MG63 (cell line): ENCODE data around the gene FGF12. TPM values are rescaled to one million over a fixed set of nuclear protein-coding genes. Genes with fewer than 3 reads are reported as not detected.
"Not testable (repeated sequence)": the region's sequence is repeated elsewhere in the genome, so short reads cannot be mapped to it uniquely, and the experiment has no call there.

Source experiments
- DNase-seq: peaks from one replicate; pipeline ENCODE4 v3.0.0-alpha.2; 2020
- H3K27me3 ChIP-seq: fragments of 250-450 bp; sonication (Bioruptor Pico); 2 replicates; pipeline ENCODE4 v1.5.1; 2020; ENCODE audit warnings: mild to moderate bottlenecking, moderate library complexity
- H3K36me3 ChIP-seq: fragments of 250-450 bp; sonication (Bioruptor Pico); 2 replicates; pipeline ENCODE4 v1.5.1; 2020; ENCODE audit warnings: mild to moderate bottlenecking, moderate library complexity
- H3K4me3 ChIP-seq: fragments of 250-450 bp; sonication (Bioruptor Pico); 2 replicates; pipeline ENCODE4 v1.5.1; 2020; ENCODE audit warnings: mild to moderate bottlenecking, moderate library complexity
- H3K9me3 ChIP-seq: fragments of 250-450 bp; sonication (Bioruptor Pico); 2 replicates; pipeline ENCODE4 v1.5.1; 2020; ENCODE audit warnings: mild to moderate bottlenecking, moderate library complexity
- total RNA-seq: library from RNA; depleted of rRNA; stranded (reverse); fragments of >200 nt; shearing (Covaris generic); gene quantifications from 2 replicates; pipeline ENCODE4 v1.2.3, GENCODE V29; 2014; ENCODE audit warnings: low replicate concordance; rRNA removed

FGF12 gene
- 0.03 and 0.35 TPM in 2 replicates for total RNA-seq

DNA sequence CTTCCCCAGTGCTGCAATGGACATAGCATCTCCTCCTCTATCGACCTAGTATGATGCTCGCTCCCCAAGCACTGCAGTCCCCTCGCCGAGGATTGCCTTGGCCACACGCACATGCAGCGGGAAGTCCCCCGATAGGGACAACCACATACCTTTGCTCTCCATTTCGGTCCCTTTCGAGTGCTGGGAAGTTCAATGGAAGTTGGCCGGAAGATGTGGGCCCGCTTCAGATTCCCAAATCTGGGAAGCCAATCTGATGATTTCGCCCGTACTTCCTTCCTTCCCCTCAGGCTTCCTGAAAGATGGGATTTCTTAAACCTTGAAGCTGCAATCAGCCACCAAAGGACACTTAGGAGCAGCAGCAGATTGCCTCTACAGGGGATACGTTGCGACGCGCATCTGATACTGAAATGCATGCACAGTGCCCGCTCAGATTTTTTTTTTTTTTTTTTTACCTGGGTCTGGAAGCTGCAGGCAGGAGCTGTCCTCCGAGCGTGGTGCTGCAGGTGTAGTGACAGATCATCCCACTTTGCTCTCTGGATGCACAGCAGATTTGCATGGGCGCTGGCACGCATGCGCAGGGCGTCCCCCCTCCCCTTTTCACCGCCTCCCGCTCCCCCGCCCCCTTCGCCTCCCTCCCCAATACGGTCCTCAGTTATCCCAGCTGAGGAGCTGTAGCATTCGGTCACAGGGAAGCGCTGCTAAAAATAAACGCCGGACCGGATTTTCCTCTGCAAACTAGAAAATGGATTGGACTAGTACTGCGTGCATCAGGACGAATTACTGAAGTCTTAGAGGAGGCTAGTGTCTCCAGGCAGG, at the start of gene FGF12:
FGF12 (minus strand) TSS at position 510 of the 816 bp plus-strand sequence.
- Histone ChIP-seq H3K36me3 (no peaks in the 10 kb centered on the region), H3K9me3 (no peaks in the 10 kb centered on the region), H3K4me3 (peak within 1 kb of the TSS; percentile 15), H3K27me3 (peaks cover 34% of the 10 kb centered on the region)
- peak; percentile 54 for DNase-seq

DNA sequence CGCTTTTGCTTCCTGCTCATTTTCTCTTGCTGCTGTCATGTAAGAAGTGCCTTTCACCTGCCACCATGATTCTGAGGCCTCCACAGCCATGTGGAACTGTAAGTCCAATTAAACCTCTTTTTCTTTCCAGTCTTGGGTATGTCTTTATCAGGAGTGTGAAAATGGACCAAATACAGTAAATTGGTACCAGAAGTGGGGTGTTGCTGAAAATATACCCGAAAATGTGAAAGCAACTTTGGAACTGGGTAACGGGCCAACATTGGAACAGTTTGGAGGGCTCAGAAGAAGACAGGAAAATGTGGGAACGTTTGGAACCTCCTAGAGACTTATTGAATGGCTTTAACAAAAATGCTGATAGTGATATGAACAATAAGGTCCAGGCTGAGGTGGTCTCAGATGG, 47.0 kb upstream of the FGF12 start:
- Histone ChIP-seq H3K9me3 (peaks cover 10% of the 10 kb centered on the region), H3K27me3 (peaks cover 18% of the 10 kb centered on the region)
- H3K4me3 ChIP-seq, H3K36me3 ChIP-seq, DNase-seq: not testable (repeated sequence)

DNA sequence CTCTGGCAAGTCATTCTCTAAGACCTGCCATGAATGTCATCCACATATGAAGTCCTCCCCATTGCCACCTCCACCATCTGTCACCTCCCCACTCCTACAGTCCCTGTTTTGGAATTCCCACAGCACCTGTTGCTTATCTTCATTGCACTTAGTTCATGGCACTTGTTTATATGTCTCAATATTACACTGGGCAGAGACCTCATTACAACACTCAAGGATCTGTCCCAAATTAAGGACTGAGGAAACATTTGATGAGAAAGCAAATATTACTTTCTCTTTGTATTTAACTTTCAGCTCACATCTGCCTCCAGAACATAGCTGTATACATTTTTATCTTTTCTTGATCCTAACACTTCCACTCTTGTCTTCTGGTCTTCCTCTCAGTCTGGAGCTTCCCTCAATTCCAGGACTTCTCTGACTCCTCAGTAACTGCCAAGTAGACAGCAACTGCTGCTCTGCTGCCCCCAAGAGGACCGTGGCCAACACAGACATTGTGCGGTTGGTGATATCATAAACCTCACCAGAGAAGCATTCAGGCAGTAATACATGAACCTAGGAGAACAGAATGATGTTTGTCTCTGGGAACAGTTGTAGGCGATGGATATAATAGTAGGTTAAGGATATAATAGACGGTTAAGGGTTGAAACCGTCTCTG, 45.0 kb upstream of the FGF12 start:
- Histone ChIP-seq H3K36me3 (no peaks in the 10 kb centered on the region), H3K27me3 (peaks cover 24% of the 10 kb centered on the region), H3K9me3 (peaks cover 10% of the 10 kb centered on the region), H3K4me3 (no peak overlapping the region)
- peak; percentile 54 for DNase-seq

DNA sequence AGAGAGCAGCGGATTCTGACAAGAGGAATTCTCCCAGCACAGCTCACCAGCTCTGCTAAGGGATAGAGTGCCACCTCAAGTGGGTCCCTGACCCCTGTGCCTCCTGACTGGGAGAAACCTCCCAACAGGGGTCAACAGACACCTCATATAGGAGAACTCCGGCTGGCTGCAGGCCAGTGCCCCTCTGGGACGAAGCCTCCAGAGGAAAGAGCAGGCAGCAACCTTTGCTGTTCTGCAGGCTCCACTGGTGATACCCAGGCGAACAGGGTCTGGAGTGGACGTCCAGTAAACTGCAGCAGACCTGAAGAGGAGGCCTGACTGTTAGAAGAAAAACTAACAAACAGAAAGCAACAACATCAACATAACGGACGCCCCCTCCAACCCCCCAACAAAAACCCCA, 31.3 kb upstream of the FGF12 start:
- no peak for DNase-seq
- Histone ChIP-seq H3K4me3 (no peak overlapping the region), H3K27me3 (peaks cover 15% of the 10 kb centered on the region), H3K9me3 (no peaks in the 10 kb centered on the region), H3K36me3 (no peaks in the 10 kb centered on the region)

DNA sequence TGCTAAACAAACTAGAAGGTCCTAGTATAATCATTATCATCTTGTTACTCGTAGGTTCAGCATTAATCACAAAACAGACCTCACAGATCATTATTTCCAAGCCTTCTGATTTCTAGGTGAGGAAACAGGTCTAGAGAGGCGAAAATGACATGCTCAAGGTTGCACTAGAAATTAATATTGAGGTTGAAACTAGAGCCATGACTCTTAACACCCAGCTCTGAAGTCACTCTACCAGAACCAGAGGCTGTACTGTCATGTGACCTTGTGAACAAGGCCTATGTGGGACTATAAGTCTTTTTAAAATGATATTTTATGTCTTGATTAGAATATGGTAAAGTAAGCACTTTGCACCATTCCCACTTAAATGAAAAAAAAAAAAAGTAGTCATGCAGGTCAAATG, 23.8 kb upstream of the FGF12 start:
- DNase-seq = no peak
- Histone ChIP-seq H3K9me3 (no peaks in the 10 kb centered on the region), H3K4me3 (no peak overlapping the region), H3K27me3 (peaks cover 6% of the 10 kb centered on the region), H3K36me3 (no peaks in the 10 kb centered on the region)

DNA sequence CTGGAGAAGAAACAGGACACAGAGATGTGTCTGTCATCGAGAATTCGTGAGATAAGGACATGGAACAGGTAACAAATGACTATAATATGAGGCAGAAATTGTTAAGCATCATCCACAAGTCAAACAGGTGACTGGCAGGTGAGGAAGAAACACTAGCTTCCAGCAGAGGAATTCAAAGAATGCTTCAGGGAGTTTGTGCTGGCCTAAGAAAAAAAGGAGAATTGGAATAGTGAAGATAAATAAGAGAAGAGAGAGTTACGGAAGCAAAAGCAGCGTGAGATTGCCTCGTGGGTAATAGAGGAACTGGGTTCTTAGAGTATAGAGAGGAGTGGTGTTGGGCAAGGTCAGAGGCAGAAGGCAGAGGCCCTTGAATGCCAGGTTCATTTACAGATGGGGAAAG, 22.9 kb upstream of the FGF12 start:
- Histone ChIP-seq H3K9me3 (no peaks in the 10 kb centered on the region), H3K36me3 (no peaks in the 10 kb centered on the region), H3K27me3 (peaks cover 4% of the 10 kb centered on the region), H3K4me3 (no peak overlapping the region)
- DNase-seq = no peak

DNA sequence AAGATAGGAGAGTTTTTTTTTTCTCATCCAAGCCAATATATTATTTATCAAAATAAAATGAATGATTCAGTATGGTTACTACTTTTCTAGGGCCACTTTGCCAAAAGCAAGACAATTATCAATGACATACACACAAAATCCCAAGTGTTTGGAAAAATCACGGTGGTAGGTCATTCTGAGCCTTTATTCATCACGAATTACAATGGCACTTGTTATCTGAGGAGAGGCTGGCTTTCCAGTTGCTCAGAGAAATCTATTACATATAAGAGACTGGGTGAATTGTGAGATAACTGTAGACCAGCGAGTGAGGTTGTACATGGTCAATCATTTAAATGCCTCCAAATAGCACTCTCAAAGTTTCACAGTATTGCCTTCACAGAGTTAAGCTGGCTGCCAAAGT, 20.4 kb upstream of the FGF12 start:
- Histone ChIP-seq H3K4me3 (no peak overlapping the region), H3K9me3 (no peaks in the 10 kb centered on the region), H3K27me3 (peaks cover 4% of the 10 kb centered on the region), H3K36me3 (no peaks in the 10 kb centered on the region)
- DNase-seq = no peak

DNA sequence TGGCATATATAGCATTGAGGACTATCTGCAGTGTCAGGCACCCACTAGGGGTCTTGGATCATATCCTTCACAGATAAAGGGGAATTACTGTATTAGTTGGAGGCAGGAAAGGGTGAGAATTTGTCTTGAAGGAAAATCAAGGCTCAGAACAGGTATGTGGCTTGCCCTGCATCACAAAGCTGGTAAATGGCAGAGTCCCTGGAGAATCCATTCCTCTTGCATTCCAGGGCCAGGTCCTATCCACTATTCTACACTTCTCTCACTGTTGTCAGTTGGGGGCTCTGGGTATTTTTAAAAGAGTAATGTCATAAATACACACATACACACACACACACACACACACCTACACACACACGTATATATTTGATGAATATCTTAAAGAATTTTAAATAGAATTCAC, 19.8 kb upstream of the FGF12 start:
- peaks cover 4% of the 10 kb centered on the region for H3K27me3 ChIP-seq
- DNase-seq = no peak
- H3K9me3 ChIP-seq = no peaks in the 10 kb centered on the region
- H3K36me3 ChIP-seq = no peaks in the 10 kb centered on the region
- H3K4me3 ChIP-seq = no peak overlapping the region

DNA sequence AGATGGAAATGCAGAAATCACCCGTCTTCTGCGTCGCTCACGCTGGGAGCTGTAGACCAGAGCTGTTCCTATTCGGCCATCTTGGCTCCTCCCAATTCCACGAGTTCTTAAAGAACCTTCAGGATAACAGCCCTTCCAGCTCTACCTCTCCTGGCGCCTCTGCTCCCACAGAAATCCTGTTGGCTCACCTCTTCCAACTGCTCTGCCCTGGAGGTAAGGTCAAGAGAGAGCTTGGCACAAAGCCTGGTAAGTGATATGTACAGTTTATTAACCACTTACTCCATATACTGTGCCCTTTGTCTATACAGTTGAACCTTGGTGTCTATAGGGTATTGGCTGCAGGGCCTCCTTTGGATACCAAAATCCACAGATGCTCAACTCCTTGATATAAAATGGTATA, 17.8 kb upstream of the FGF12 start:
- Histone ChIP-seq H3K4me3 (no peak overlapping the region), H3K27me3 (no peaks in the 10 kb centered on the region; the same call in 1 of the 2 replicates), H3K9me3 (no peaks in the 10 kb centered on the region), H3K36me3 (no peaks in the 10 kb centered on the region)
- DNase-seq = no peak

DNA sequence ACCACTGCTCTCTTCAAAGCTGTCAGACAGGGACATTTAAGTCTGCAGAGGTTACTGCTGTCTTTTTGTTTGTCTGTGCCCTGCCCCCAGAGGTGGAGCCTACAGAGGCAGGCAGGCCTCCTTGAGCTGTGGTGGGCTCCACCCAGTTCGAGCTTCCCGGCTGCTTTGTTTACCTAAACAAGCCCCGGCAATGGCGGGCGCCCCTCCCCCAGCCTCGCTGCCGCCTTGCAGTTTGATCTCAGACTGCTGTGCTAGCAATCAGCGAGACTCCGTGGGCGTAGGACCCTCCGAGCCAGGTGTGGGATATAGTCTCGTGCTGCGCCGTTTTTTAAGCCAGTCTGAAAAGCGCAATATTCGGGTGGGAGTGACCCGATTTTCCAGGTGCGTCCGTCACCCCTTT, 17.3 kb upstream of the FGF12 start:
- not testable (repeated sequence) for H3K9me3 ChIP-seq, DNase-seq, H3K27me3 ChIP-seq, H3K4me3 ChIP-seq, H3K36me3 ChIP-seq

DNA sequence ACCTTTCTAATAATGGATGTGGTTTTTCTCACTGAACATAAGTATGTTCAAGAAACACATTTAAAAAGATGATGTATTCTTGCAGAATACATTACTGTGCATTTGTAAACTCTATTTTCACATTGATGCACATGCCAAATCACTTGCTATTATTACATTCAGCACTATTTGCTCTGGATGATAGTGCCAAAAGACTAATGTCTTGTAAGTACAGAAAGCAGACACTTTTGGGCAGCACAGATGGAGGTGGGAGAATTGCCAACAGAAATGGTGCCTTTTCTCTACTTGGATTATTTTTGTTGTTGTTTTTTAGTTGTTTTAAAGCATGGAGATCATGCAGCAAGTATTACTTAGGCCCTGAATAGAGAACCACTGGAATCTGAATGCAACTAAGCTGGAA, 10.2 kb upstream of the FGF12 start:
- Histone ChIP-seq H3K4me3 (no peak overlapping the region), H3K36me3 (no peaks in the 10 kb centered on the region), H3K27me3 (peaks cover 12% of the 10 kb centered on the region), H3K9me3 (no peaks in the 10 kb centered on the region)
- DNase-seq = no peak

DNA sequence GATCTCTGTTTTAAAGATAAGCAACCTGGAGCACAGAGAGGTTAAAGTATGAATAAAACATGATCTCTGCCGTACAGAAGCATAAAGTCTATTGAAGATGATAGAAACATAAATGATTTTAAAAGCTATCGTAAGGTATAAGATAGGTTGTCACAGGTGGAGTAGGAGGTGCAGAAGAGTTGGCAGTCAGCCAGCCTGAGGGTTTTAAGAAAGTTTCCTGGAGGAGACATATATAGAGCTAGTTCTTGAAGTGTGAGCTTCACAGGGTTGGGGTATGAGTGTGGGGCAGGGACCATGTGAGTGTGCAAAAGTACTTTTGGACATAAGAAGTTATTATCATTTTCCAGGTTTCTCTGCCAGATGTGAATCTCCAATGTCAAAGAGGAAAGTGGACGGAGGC, 3.9 kb upstream of the FGF12 start:
- Histone ChIP-seq H3K4me3 (no peak overlapping the region), H3K9me3 (no peaks in the 10 kb centered on the region), H3K36me3 (no peaks in the 10 kb centered on the region), H3K27me3 (peaks cover 27% of the 10 kb centered on the region)
- no peak for DNase-seq

DNA sequence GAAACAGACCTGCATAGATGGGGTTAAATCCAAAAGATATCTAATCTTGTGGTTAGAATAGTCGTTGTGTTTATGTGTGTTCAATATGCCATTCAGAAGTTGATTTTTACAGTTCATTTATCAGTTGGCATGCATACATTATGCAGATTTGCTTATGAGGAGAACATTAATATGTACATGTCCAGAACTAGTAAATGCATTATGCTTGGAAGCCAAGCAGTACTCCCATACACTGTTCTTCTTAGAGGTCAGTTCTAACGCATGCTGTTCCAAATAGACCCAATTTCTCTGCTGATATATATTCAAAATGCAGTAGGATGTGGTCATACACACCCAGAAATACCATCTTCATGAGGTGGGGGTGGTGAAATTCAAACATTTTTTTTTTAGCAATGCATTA, 956 bp downstream of the FGF12 start:
- H3K27me3 ChIP-seq = peaks cover 34% of the 10 kb centered on the region
- no peaks in the 10 kb centered on the region for H3K36me3 ChIP-seq
- no peak for DNase-seq
- H3K4me3 ChIP-seq = no peak overlapping the region
- H3K9me3 ChIP-seq = no peaks in the 10 kb centered on the region

DNA sequence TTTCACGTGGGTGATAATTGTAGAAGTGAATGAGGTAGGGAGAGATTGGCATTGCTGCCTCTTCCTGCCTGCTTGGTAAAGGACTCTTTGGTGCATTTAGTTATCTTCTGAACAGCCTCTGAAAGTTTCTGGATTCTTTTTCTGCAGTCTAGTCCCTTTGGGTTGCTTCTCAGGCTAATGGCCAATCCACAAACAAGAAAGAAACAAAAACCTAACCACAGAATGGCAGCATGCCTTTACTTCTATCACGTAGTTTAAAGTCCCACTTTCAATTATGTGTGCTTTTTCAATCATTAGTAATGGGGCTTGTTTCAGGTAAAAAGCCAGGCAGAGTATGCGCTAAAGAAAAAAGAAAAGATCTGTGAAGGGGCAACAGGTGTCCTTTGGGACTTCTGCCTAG, 7.4 kb downstream of the FGF12 start:
- no peak for DNase-seq
- peaks cover 3% of the 10 kb centered on the region; the same call in 1 of the 2 replicates for H3K27me3 ChIP-seq
- H3K4me3 ChIP-seq = no peak overlapping the region
- no peaks in the 10 kb centered on the region for H3K36me3 ChIP-seq
- H3K9me3 ChIP-seq = no peaks in the 10 kb centered on the region

DNA sequence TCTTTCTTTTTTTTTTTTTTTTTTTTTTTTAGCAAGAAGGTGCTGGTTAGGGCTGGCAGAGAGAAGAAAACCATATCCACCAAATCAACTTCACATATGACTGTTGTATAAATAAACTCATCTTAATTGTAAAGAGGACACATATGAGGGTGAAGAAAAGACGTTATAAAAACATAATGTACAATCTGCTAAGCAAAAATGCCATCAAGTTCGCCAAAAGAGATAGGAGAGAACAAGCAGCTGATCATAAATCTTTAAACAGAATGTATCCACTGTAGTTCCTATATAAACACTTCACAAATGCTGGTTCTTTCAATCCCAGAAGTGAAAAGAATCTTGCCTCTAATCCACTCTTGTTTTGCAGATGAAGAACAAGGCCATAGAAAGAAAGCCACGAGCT, 9.2 kb downstream of the FGF12 start:
- Histone ChIP-seq H3K36me3 (no peaks in the 10 kb centered on the region), H3K4me3 (no peak overlapping the region), H3K27me3 (peaks cover 3% of the 10 kb centered on the region; the same call in 1 of the 2 replicates), H3K9me3 (no peaks in the 10 kb centered on the region)
- no peak for DNase-seq

DNA sequence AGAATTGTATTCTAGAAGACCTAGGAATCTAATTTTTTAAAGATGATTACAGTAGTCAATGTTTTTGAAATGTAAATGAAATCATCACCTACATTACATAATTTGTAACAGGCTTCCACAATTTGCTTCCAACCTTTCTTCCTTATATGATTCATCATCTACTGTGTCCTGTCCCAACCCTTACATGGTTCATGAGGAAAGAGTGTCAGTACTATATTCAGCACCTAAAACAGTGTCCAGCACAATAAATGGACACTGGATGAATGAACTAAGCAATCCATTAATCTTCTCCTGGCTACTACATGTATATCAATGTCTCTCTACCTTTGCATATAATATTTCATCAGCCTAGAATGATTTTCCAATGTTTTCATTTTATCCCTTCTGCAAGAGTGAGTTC, 12.2 kb downstream of the FGF12 start:
- Histone ChIP-seq H3K9me3 (no peaks in the 10 kb centered on the region), H3K36me3 (no peaks in the 10 kb centered on the region), H3K27me3 (peaks cover 5% of the 10 kb centered on the region; the same call in 1 of the 2 replicates), H3K4me3 (no peak overlapping the region)
- no peak for DNase-seq

DNA sequence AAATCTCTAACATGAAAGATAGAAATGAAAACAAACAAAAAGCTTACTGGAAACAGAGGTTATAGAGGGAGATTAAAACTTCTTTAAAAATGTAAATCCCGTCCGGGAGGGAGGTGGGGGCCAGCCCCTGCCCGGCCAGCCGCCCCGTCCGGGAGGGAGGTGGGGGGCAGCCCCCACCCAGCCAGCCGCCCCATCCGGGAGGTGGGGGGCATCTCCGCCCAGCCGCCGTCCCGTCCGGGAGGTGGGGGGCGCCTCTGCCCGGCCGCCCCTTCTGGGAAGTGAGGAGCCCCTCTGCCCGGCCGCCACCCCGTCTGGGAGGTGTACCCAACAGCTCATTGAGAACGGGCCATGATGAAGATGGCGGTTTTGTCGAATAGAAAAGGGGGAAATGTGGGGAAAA, 16.2 kb downstream of the FGF12 start:
- not testable (repeated sequence) for DNase-seq, H3K4me3 ChIP-seq, H3K9me3 ChIP-seq, H3K36me3 ChIP-seq
- peaks cover 11% of the 10 kb centered on the region; the same call in 1 of the 2 replicates for H3K27me3 ChIP-seq

DNA sequence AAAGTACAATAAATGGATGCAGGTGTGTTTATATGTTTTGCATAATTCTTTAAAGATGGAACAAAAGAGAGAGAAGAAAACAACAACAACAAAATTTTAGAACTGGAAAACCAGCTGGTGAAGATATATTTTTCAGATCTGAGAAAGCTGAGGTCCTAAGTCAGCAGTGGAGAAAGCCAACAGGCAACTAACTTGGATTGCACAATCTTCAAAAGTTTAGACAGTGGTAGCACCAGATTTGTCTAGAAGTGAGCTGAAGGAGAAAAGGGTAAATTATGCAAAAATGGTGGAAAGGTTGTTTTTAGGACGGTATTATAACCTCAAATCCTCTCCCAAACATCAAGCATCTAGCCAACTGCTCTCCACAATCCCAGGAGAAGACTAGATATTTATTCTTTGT, 17.0 kb downstream of the FGF12 start:
- H3K27me3 ChIP-seq = peaks cover 11% of the 10 kb centered on the region; the same call in 1 of the 2 replicates
- no peak for DNase-seq
- H3K36me3 ChIP-seq = no peaks in the 10 kb centered on the region
- no peaks in the 10 kb centered on the region for H3K9me3 ChIP-seq
- H3K4me3 ChIP-seq = no peak overlapping the region
